Epidermal melanocyte (primary cell): Measurements from ENCODE around the gene ZNF575.

Source experiments
- DNase-seq: peaks from one replicate; pipeline ENCODE4 v3.0.0; 2011; ENCODE audit warnings: low spot score; ENCODE audit not compliant: insufficient read length

The ZNF575 gene

DNA sequence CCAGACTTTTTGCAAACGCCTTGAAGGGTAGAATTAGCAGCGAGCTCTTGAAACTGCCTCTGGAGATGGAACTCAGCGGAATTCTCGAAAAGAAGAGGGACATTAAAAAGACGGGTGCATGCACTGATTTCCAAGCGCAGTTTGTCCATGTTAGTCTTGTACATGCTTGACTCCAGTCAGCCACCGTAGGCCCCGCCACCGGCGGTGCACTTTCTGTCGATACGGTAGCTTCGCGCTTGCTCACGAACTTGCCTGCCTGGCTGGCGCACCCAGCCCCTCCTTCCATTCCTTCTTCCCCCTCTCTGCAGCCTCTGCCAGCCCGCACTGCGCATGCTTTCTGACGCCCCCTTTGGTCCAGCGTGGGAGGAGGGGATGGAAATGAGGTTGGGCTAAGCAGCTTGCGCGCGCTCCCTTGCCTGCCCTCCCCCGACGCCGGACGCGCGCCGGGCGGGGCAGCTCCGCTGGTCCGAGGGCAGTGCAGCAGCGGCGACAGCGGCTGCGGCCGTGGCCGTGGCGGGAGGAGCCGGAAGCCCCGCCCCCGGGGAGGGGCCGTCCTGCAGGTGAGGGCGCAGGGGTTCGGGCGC is at the start of gene ZNF575:
Gene ZNF575, plus strand, starts transcription at position 227 of the 584 bp plus-strand sequence. CDS start 1,235 bp downstream, outside the sequence.
- DNase-seq, result peak; percentile 78

DNA sequence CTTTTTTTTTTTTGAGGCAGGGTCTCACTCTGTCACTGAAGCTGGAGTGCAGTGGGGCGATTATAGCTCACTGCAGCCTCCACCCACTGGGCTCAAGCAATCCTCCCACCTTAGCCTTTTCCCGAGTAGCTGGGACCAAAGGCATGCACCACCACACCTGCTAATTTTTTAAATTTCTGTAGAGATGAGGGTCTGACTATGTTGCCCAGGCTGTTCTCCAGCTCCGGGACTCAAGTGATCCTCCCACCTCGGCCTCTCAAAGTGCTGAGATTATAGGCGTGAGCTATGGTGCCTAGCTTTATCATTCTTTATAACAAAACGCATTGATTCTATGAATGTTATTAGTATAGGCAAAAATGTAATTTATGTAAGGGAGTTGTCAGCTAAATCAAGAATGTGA is 49.7 kb upstream of the ZNF575 start:
- no peak for DNase-seq

DNA sequence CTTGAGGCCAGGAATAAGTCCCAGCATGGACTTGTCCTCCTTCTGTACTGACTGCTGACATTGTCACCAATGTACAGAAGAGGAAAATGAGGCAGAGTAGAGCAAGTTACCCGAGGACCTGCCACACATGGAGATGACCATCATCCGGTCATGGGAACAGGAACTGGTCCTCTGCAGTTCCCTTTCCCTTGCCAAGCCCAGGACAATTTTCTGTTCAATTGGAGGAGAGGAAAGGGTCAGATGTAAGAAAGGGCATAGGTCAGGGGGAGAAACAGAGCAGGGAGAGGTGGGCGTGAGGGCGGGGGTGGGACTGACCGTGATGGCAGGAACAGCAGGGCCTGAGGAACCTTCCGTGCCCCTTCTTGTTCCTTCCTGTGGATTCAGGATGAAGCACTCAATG is 47.0 kb upstream of the ZNF575 start:
- DNase-seq, result no peak

DNA sequence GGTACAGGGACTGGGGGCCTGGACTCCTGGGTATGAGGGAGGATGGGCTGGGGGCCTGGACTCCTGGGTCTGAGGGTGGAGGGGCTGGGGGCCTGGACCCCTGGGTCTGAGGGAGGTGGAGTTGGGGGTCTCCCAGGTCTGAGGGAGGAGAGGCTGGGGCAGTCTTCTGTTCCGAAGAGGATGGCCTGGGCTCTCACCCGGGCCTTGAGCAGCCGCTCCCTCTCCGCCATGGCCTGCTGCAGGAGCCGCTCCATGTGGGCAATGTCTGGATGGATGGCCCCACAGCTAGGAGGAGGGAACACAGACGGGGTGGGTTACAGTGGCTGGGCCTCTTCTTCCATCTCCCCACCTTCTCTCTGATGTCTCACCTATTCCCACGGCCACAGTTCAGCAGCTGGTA is 46.6 kb upstream of the ZNF575 start:
- DNase-seq, result no peak

DNA sequence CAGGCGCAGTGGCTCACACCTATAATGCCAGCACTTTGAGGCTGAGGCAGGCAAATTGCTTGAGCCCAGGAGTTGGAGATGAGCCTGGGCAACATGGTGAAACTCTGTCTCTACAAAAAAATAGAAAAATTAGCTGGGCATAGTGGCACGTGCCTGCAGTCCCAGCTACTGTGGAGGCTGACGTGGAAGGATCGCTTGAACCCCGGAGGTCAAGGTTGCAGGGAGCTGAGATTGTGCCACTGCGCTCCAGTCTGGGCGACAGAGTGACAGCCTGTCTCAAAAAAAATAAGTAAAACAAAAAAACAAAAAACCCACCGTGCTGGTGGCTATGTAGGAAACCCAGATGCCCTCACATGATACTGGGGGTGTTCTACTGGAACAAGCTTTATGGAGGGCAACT is 44.8 kb upstream of the ZNF575 start:
- DNase-seq, result no peak

DNA sequence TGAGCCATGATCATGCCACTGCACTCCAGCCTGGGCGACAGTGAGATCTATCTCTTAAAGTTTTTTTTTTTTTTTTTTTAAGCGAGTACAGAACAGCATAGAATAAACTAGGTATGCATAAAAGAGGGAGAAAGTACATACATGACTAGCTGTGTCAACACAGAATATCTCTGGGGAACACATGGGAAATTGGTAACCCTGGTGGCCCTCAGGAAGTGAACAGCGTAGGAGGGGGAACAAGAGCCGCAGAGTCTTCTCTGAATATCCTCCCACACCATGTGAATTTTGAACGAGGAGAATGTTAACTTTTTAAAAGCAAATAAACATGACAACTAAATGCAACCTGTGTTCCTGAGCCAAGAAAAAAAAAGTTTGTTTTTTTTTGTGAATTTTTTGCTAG is 43.7 kb upstream of the ZNF575 start:
- no peak for DNase-seq

DNA sequence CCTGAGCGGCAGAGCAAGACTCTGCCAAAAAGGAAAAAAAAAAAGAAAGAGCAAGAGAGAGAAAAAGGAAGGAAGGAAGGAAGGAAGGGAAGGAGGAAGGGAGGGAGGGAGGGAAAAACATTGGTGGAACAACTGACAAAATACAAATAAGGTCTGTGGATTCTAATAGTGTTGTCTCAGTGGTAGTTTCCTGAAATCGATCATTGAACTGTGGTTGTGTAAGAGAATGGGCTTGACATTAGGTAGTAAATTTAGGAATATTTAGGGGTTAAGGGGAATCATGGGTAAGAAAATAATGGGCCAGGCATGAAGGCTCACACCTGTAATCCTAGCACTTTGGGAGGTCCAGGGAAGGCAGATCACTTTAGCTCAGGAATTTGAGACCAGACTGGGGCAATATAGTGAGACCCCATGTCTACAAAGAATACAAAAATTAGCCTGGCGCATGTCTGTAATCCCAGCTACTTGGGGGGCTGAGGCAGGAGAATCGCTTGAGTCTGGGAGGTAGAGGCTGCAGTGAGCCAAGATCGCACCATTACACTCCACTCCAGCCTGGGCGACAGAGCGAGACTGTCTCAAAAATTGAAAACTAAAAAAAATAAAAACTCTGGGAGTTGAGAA is 42.9 kb upstream of the ZNF575 start:
- DNase-seq, result no peak

- DNase-seq, result no peak
Measured at GRCh38 chr19:43490759-43491158, 42.2 kb upstream of the ZNF575 start.

DNA sequence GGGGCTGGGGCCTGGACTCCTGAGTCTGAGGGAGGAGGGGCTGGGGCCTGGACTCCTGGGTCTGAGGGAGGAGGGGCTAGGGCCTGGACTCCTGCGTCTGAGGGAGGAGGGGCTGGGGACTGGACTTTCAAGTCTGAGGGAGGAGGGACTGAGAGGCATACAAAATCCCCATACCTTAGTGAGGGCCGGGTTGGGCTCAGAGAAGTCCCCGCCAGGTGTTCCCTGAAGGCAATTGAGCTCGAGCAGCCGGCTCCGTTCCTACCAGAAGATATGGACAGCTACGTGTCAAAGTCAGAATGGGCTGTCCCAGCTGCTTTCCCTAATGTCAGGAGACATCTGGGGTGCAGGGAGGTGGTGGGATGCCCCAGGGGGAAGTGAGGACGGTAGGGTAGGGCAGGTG is 37.9 kb upstream of the ZNF575 start:
- no peak for DNase-seq

DNA sequence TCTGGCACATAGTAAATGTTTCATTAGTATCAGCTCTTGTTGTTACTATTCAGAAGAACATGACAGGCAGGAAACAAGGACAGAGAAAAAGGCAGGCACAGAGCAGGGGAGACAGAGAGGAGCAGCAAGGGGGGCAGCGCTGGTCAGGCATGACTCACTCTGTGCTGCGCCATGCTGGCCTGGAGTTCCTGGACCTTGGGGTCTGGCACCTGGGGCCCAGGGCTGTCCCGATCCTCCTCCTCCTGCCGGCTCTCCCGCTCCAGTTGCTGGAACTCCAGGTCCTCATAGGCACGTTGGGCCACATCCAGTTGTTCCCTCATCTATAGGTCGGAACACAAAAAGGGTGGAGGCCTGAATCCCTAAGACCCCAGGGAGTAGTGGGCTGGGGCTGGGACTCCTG is 36.0 kb upstream of the ZNF575 start:
- no peak for DNase-seq

- no peak for DNase-seq
Measured at GRCh38 chr19:43498233-43498842, 34.6 kb upstream of the ZNF575 start.

- DNase-seq, result no peak
Measured at GRCh38 chr19:43499042-43499441, 33.9 kb upstream of the ZNF575 start.

GRCh38 chr19:43501661-43502418 is 31.1 kb upstream of the ZNF575 start:
- no peak for DNase-seq

DNA sequence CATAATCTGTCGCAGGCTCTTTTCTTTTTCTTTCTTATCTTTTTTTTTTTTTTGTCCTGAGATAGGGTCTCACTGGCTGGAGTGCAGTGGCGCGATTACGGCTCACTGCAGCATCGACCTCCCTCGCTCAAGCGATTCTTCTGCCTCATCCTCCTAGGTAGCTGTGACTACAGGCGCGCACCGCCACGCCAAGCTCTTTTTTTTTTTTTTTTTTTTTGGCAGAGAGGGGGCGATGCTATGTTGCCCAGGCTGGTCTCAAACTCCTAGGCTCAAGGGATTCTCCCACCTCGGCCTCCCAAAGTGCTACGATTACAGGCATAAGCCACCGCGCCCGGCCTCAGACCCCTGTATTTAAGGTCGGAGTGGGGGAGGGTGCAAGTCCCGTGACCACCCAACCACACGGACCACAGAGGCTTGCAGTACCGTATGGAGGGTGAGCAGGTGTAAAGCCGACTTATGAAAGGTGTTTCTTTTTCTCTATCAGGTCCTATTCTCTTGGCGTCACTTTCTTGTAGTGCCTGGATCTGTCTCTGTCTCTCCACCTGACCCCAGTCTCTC is 30.5 kb upstream of the ZNF575 start:
- DNase-seq, result no peak

GRCh38 chr19:43503501-43504425 is 29.2 kb upstream of the ZNF575 start:
- peak; percentile 97 for DNase-seq

- DNase-seq, result no peak
Measured at GRCh38 chr19:43504426-43505185, 28.4 kb upstream of the ZNF575 start, which contains the start of gene PHLDB3. Gene PHLDB3, minus strand, starts transcription at chr19:43504746. Its CDS starts 628 bp downstream, at chr19:43504118.

DNA sequence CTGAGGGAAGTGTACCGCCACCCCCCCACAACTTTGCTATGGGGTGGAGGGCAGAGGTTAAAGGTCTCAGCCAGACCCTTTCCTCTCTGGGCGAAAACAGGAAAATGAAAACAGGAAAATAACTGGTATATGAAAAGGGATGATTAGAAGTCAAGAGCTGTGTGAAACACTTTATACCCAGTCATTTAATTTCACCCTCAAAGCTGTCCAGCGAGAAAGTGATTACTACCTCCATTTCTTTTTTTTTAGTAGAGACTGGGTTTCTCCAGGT is 27.9 kb upstream of the ZNF575 start:
- DNase-seq, result no peak

DNA sequence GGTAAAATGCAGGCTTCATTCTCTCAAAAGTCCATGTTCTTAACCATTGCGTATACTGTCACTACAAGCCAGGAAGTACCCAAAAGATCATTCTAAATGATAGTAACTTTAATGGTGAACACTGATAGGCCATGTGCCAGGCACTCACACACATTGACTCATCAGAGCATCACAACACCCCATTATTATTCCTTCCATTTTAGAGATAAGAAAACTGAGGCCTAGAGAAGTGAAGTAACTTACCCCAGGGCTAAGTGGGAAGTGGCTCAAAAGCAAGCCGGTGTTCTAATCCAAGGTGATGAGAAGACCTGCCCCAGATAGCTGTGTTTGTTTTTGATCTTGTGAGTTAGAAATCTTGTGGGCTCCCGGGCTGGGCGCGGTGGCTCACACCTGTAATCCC is 27.0 kb upstream of the ZNF575 start:
- no peak for DNase-seq

GRCh38 chr19:43506629-43507028 is 26.4 kb upstream of the ZNF575 start:
- no peak for DNase-seq

GRCh38 chr19:43507880-43508279 is 25.1 kb upstream of the ZNF575 start:
- no peak for DNase-seq
